AG04450 (cell line): ENCODE results near the gene SLC2A11. TPM values are rescaled to one million over a fixed set of nuclear protein-coding genes. Genes with fewer than 3 reads are reported as not detected.

Experiments
- CTCF ChIA-PET: fragments of 300-600, 350-600 bp; formaldehyde crosslinking; extraction: SDS; loops from one replicate; lab custom pipeline; 2022; ENCODE audit warnings: antibody characterized with exemption, inconsistent platforms; lab: Charles Lee
- POLR2A ChIA-PET: fragments of 350-600 bp; formaldehyde crosslinking; extraction: SDS; loops from one replicate; lab custom pipeline; 2021; ENCODE audit warnings: antibody characterized with exemption, inconsistent platforms; lab: Yijun Ruan, JAX
- DNase-seq: peaks from one replicate; pipeline ENCODE4 v3.0.0-alpha.2; 2011; ENCODE audit warnings: low read depth, low spot score
- H3K27ac ChIP-seq: one replicate; pipeline ENCODE4 v1.5.1; 2012; ENCODE audit warnings: low read depth, low read length, control low read depth
- H3K27me3 ChIP-seq: one replicate; pipeline ENCODE4 v1.6.0; 2012; ENCODE audit warnings: low read length; ENCODE audit not compliant: control insufficient read depth, insufficient read depth
- H3K4me3 ChIP-seq: 2 replicates; pipeline ENCODE4 v1.5.1; 2011; ENCODE audit warnings: mild to moderate bottlenecking, low read depth, low read length, control low read depth
- H3K9me3 ChIP-seq: 2 replicates; pipeline ENCODE4 v1.5.1; 2012; ENCODE audit warnings: low read length; ENCODE audit not compliant: control insufficient read depth, insufficient read depth
- CTCF ChIP-seq: IDR thresholded peaks from 2 replicates; pipeline ENCODE4 v1.5.1; 2011; ENCODE audit warnings: low read depth, low read length, control low read depth, inconsistent platforms
- polyA plus RNA-seq: library from polyadenylated mRNA; depleted of rRNA; stranded (reverse); fragments of >200 nt; gene quantifications from 2 replicates; pipeline ENCODE4 v1.2.3, GENCODE V29; 2011

Gene SLC2A11
- polyA plus RNA-seq, 1 experiment = 7.5 TPM

DNA sequence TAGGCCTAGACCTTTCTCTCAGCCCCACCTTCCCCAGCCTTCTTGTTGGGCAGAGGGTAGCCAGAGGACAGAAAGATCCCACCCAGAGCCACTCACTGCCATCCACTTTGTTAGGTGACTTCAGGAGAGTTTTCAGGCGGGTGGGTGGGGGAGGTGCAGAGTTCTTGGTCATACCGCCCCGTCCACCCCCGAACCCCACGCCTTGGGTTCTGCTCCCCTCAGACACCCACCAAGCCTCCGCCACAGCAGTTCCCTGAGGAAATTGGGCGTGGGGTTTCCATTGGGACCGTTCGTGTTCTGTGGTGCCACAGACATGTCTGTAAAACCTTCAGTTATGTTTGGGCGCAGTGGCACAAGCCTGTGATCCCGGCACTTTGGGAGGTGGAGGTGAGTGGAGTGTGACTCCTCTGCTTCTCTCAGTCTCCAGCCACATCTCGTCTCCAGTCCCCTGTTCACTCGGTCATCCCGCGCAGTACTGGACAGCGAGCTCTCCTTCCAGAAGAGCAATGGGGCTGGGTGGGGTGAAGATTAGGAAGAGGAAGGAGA, 38.0 kb downstream of the SLC2A11 start:
- peak overlapping the region; percentile 47 for H3K27ac ChIP-seq
- no peak for DNase-seq
- H3K4me3 ChIP-seq = peak overlapping the region; percentile 85
- H3K9me3 ChIP-seq = no peaks in the 10 kb centered on the region; the same call in 1 of the 2 replicates
- CTCF ChIA-PET = no interaction called here
- POLR2A ChIA-PET = no interaction called here
- no peak for TF ChIP-seq CTCF
- H3K27me3 ChIP-seq = no peaks in the 10 kb centered on the region

DNA sequence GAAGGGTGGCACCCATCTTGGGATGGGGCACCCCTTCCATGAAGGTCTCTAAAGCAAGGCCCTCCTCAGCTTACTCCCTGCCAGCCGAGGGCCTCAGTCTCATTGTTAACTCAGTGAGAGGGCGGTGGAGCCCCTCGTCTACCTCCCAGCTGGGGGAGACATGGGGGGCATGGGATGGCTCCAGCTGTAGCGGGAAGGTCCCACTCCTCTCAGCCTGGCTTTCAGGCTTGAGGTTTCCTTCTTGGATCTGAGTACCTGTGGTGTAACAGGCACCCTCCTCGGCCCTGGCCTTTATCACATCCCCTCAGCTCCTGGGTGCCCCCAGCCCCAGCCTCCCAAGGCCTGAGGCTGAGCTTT, 38.5 kb downstream of the SLC2A11 start:
- Histone ChIP-seq H3K27ac (no peak overlapping the region), H3K9me3 (no peaks in the 10 kb centered on the region; the same call in 1 of the 2 replicates), H3K4me3 (no peak overlapping the region; the same call in 1 of the 2 replicates), H3K27me3 (no peaks in the 10 kb centered on the region)
- ChIA-PET POLR2A (no interaction called here), CTCF (no interaction called here)
- no peak for TF ChIP-seq CTCF
- DNase-seq = no peak

DNA sequence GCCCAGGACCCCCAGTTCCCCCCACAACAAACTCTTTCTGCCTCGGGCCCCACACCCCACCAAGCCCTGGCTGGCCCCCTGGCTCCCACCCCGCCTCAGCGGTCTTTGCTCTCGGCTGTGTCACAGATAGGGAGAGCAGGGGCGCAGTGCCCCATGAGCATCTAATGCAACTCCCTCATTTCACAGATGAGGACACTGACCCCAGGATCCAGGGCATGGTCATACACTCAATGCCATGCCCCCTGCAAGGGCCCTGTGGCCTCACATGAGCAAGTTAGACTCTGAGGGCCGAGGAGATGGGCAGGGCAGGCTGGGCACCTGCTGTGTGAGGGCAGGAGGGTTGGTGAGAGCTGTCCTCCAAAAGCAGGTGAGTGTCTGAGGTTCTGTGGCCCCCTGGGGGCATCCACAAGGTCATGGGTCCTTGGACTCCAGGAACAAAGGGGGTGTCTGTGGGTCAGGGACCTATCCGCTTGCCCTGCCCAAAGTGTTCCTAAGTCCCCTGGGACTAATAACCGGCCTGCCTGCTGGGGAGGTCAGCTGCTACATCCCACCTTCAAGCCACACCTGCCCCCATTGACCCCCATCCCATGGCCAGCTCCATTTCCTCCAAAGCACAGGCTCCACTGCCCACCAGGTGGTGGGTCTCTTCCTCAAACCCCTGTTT, 39.0 kb downstream of the SLC2A11 start:
- H3K4me3 ChIP-seq = no peak overlapping the region
- DNase-seq = no peak
- POLR2A ChIA-PET = no interaction called here
- CTCF ChIA-PET = no interaction called here
- no peaks in the 10 kb centered on the region; the same call in 1 of the 2 replicates for H3K9me3 ChIP-seq
- no peaks in the 10 kb centered on the region for H3K27me3 ChIP-seq
- H3K27ac ChIP-seq = no peak overlapping the region
- no peak for TF ChIP-seq CTCF

GRCh38 chr22:23897320-23897719, 39.6 kb downstream of the SLC2A11 start:
- Histone ChIP-seq H3K27ac (no peak overlapping the region), H3K4me3 (no peak overlapping the region), H3K9me3 (no peaks in the 10 kb centered on the region; the same call in 1 of the 2 replicates), H3K27me3 (no peaks in the 10 kb centered on the region)
- no peak for DNase-seq
- CTCF ChIA-PET = no interaction called here
- POLR2A ChIA-PET = no interaction called here
- TF ChIP-seq CTCF = no peak
